ENCODE measurements around the gene NSUN6.

The NSUN6 gene

GRCh38 chr10:18651324-18652007 lies at the start of gene NSUN6:
Gene NSUN6 (minus strand): TSS chr10:18651587. CDS start chr10:18651203, 384 bp downstream.
- peak; percentile 8 for DNase-seq

GRCh38 chr10:18699849-18700840 lies 48.8 kb upstream of the NSUN6 start:
- DNase-seq: no peak

- no peak for DNase-seq
Measured at GRCh38 chr10:18690541-18690940, 39.2 kb upstream of the NSUN6 start.

GRCh38 chr10:18689498-18689897 lies 38.1 kb upstream of the NSUN6 start:
- no peak for DNase-seq

- no peak for DNase-seq
Measured at GRCh38 chr10:18687706-18688105, 36.3 kb upstream of the NSUN6 start.

GRCh38 chr10:18687195-18687594 lies 35.8 kb upstream of the NSUN6 start:
- no peak for DNase-seq

- DNase-seq: no peak
Measured at GRCh38 chr10:18685555-18685954, 34.2 kb upstream of the NSUN6 start.

- no peak for DNase-seq
Measured at GRCh38 chr10:18684953-18685352, 33.6 kb upstream of the NSUN6 start.

GRCh38 chr10:18684416-18684815 lies 33.0 kb upstream of the NSUN6 start:
- no peak for DNase-seq

- no peak for DNase-seq
Measured at GRCh38 chr10:18683427-18683826, 32.0 kb upstream of the NSUN6 start.

- no peak for DNase-seq
Measured at GRCh38 chr10:18681971-18682411, 30.6 kb upstream of the NSUN6 start.

GRCh38 chr10:18681366-18681765 lies 30.0 kb upstream of the NSUN6 start:
- no peak for DNase-seq

GRCh38 chr10:18680754-18681153 lies 29.4 kb upstream of the NSUN6 start:
- no peak for DNase-seq

GRCh38 chr10:18675086-18675801 lies 23.9 kb upstream of the NSUN6 start:
- DNase-seq: no peak

GRCh38 chr10:18668026-18668425 lies 16.6 kb upstream of the NSUN6 start:
- DNase-seq: no peak

GRCh38 chr10:18666810-18667209 lies 15.4 kb upstream of the NSUN6 start:
- no peak for DNase-seq

GRCh38 chr10:18665815-18666558 lies 14.6 kb upstream of the NSUN6 start:
- no peak for DNase-seq

GRCh38 chr10:18664841-18665478 lies 13.6 kb upstream of the NSUN6 start:
- DNase-seq: no peak

- DNase-seq: no peak
Measured at GRCh38 chr10:18660816-18661431, 9.5 kb upstream of the NSUN6 start.

- DNase-seq: no peak
Measured at GRCh38 chr10:18659819-18660535, 8.6 kb upstream of the NSUN6 start.
